Naive thymus-derived CD4-positive, alpha-beta T cell (primary cell): ENCODE measurements around the gene FAM13C. TPM values are rescaled to one million over a fixed set of nuclear protein-coding genes. Genes with fewer than 3 reads are reported as not detected.

Source experiments
- ATAC-seq: fragments of 150-1000 bp; cut with Tn5 transposase; 2 replicates; pipeline ENCODE4 v1.10.0; 2021; ENCODE audit warnings: mild to moderate bottlenecking, moderate library complexity
- CTCF ChIA-PET: fragments of 350-600 bp; sonication (Branson Sonifier 250); formaldehyde crosslinking; loops from one replicate; lab custom pipeline; 2021; ENCODE audit warnings: antibody characterized with exemption; lab: Charles Lee
- POLR2A ChIA-PET: fragments of 350-600 bp; sonication (Branson Sonifier 250); formaldehyde crosslinking; loops from one replicate; lab custom pipeline; 2021; ENCODE audit warnings: antibody characterized with exemption, inconsistent platforms; lab: Charles Lee
- DNase-seq, 9 donors: peaks; one replicate each; pipeline versions ENCODE4 v3.0.0 to v3.0.0-alpha.2; 2020 to 2022; ENCODE audit warnings: mixed read lengths in 1 of 9
- H3K27ac ChIP-seq: one replicate; pipeline ENCODE4 v1.7.0; 2013; ENCODE audit warnings: mild to moderate bottlenecking, low read depth, low read length, moderate library complexity
- H3K27me3 ChIP-seq, 2 donors: one replicate each; pipeline ENCODE4 v1.7.0; 2013; ENCODE audit warnings: low read length in 2 of 2, mild to moderate bottlenecking in 2 of 2, moderate library complexity in 2 of 2; ENCODE audit not compliant: control insufficient read depth in 2 of 2, insufficient read depth in 2 of 2
- H3K36me3 ChIP-seq, 3 experiments: 1 replicate in 2 of 3; 2 replicates in 1 of 3; pipeline ENCODE4 v1.7.0; 2013; ENCODE audit warnings: low read length in 3 of 3, mild to moderate bottlenecking in 3 of 3, moderate library complexity in 1 of 3; ENCODE audit not compliant: insufficient read depth in 3 of 3, control insufficient read depth in 2 of 3
- H3K4me1 ChIP-seq, 2 donors: one replicate each; pipeline ENCODE4 v1.7.0; 2013; ENCODE audit warnings: low read length in 2 of 2, mild to moderate bottlenecking in 2 of 2, moderate library complexity in 1 of 2; ENCODE audit not compliant: control insufficient read depth in 2 of 2, insufficient read depth in 2 of 2
- H3K4me3 ChIP-seq: 2 replicates; pipeline ENCODE4 v1.7.0; 2013; ENCODE audit warnings: mild to moderate bottlenecking, low read length
- H3K9me3 ChIP-seq, 3 experiments: 1 replicate in 2 of 3; 2 replicates in 1 of 3; pipeline ENCODE4 v1.7.0; 2013; ENCODE audit warnings: low read length in 3 of 3; ENCODE audit not compliant: control insufficient read depth in 2 of 3
- H3K27ac Mint-ChIP-seq, 9 donors: one replicate each; pipeline ENCODE4 v1.8.0; 2020 to 2022; ENCODE audit warnings: mixed read lengths in 9 of 9, mild to moderate bottlenecking in 8 of 9, moderate library complexity in 5 of 9, inconsistent platforms in 2 of 9
- H3K27me3 Mint-ChIP-seq, 5 donors: one replicate each; pipeline ENCODE4 v1.8.0; 2021 to 2022; ENCODE audit warnings: mixed read lengths in 5 of 5, mild to moderate bottlenecking in 1 of 5
- H3K36me3 Mint-ChIP-seq, 5 donors: one replicate each; pipeline ENCODE4 v1.8.0; 2020 to 2022; ENCODE audit warnings: mixed read lengths in 5 of 5, mild to moderate bottlenecking in 3 of 5, inconsistent platforms in 1 of 5
- H3K4me1 Mint-ChIP-seq, 7 donors: one replicate each; pipeline ENCODE4 v1.8.0; 2020 to 2022; ENCODE audit warnings: mixed read lengths in 7 of 7, mild to moderate bottlenecking in 3 of 7, inconsistent platforms in 1 of 7
- H3K4me3 Mint-ChIP-seq, 10 donors: one replicate each; pipeline ENCODE4 v1.8.0; 2020 to 2022; ENCODE audit warnings: mild to moderate bottlenecking in 10 of 10, mixed read lengths in 10 of 10, moderate library complexity in 6 of 10, inconsistent platforms in 2 of 10
- H3K9me3 Mint-ChIP-seq, 11 donors: one replicate each; pipeline ENCODE4 v1.8.0; 2020 to 2022; ENCODE audit warnings: mixed read lengths in 11 of 11, mild to moderate bottlenecking in 4 of 11, inconsistent platforms in 1 of 11, moderate library complexity in 1 of 11
- intact Hi-C, 2 donors: fragments of 100-400 bp; cut with micrococcal nuclease; formaldehyde crosslinking; loops; one replicate each; pipeline ENCODE4 v1.15.1; 2023
- polyA plus RNA-seq, 2 donors: library from polyadenylated mRNA; unstranded; fragments of 300-500 nt; fragmentation: Illumina TruSeq; gene quantifications; one replicate each; pipeline ENCODE4 v1.2.3, GENCODE V29; 2021
- total RNA-seq, 6 experiments: library from RNA in 5 of 6; stranded (reverse) in 5 of 6; gene quantifications; 1 replicate in 5 of 6; 2 replicates in 1 of 6; pipeline ENCODE4 v1.2.3 and lab custom pipeline; 2021 to 2026

FAM13C gene
- total and polyA plus RNA-seq, 7 experiments from 2014 or later, result not detected

DNA sequence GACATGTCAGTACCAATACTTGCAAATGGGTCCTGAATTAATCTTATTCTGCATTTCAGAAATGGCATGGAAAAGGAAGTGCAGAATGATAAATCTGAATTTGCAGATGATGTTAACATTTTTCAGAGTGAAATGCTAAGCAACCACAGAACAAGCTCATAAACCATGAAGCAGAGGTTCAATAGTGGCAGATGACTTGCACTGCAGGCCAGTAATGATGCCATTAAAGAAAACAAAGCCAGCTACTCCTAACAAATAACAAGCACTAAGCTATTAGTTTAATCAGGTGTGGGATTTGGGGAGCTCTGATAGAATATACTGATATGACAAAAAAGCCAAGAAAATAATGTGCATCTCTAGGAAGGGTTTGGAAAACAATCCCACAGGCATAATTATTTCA is 85.4 kb downstream of the FAM13C start:
- H3K27ac ChIP-seq, result no peak overlapping the region
- no peak overlapping the region for H3K4me3 ChIP-seq
- H3K36me3 Mint-ChIP-seq, result no peaks in the 10 kb centered on the region
- no peaks in the 10 kb centered on the region for H3K27me3 ChIP-seq
- H3K9me3 ChIP-seq, result no peaks in the 10 kb centered on the region
- no peak overlapping the region for H3K4me3 Mint-ChIP-seq
- no peaks in the 10 kb centered on the region for H3K4me1 Mint-ChIP-seq
- H3K27ac Mint-ChIP-seq, result no peak overlapping the region
- no peaks in the 10 kb centered on the region for H3K36me3 ChIP-seq
- POLR2A ChIA-PET, result no interaction called here
- intact Hi-C loops, result no loop called here
- H3K4me1 ChIP-seq, result no peaks in the 10 kb centered on the region
- DNase-seq (no peak), ATAC-seq (no peak)
- CTCF ChIA-PET, result no interaction called here
- peaks cover 0 to 3% (median 0%) of the 10 kb centered on the region in 11 donors for H3K9me3 Mint-ChIP-seq
- no peaks in the 10 kb centered on the region for H3K27me3 Mint-ChIP-seq

DNA sequence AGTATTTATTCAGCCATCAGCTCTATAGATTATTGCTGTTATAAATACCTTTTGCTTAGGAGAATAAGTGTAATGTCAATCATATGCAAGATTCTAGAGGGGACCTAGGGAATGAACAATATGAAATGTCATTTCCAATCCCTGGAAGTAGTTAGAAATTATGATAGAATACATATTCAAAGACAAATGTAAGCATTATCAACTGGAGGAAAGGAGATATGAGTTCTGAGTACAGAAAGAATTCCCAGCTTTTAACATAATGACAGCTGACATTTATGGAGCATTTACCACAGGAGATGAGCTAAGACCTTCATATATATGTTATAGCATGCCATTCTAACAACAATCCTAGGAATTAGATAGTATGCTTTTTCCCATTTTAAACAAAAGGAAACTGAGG is 86.2 kb downstream of the FAM13C start:
- Mint-ChIP-seq H3K36me3 (no peaks in the 10 kb centered on the region), H3K4me3 (no peak overlapping the region), H3K27me3 (no peaks in the 10 kb centered on the region), H3K4me1 (no peaks in the 10 kb centered on the region), H3K9me3 (peaks cover 0 to 3% (median 0%) of the 10 kb centered on the region in 11 donors), H3K27ac (no peak overlapping the region)
- Histone ChIP-seq H3K4me1 (no peaks in the 10 kb centered on the region), H3K4me3 (no peak overlapping the region), H3K9me3 (no peaks in the 10 kb centered on the region), H3K27me3 (no peaks in the 10 kb centered on the region), H3K36me3 (no peaks in the 10 kb centered on the region), H3K27ac (no peak overlapping the region)
- DNase-seq (no peak), ATAC-seq (no peak)
- CTCF ChIA-PET, result no interaction called here
- POLR2A ChIA-PET, result no interaction called here
- intact Hi-C loops, result no loop called here

DNA sequence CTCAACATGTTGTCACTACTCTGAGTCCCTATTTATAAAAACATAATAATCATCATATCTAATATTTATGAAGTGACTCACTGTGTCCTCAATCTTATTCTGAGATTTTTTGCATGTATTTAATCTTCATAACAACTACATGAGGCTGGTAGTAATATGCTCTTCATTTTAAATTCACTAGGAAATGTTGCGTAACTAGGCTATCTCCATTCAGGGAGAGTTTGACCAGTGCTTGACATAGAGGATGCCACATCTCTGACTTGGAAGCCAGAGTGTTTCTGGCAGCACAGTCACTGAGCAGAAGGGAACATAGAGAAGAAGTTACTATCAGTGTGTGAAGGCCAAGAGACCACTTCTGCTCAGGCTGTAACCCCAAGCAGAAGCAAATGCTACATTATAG is 88.9 kb downstream of the FAM13C start:
- POLR2A ChIA-PET, result no interaction called here
- CTCF ChIA-PET, result no interaction called here
- Histone ChIP-seq H3K4me3 (no peak overlapping the region), H3K36me3 (no peaks in the 10 kb centered on the region), H3K27ac (no peak overlapping the region), H3K4me1 (no peaks in the 10 kb centered on the region), H3K27me3 (no peaks in the 10 kb centered on the region), H3K9me3 (no peaks in the 10 kb centered on the region)
- Mint-ChIP-seq H3K4me1 (no peaks in the 10 kb centered on the region), H3K36me3 (no peaks in the 10 kb centered on the region), H3K27me3 (no peaks in the 10 kb centered on the region), H3K4me3 (no peak overlapping the region), H3K27ac (no peak overlapping the region), H3K9me3 (peaks cover 0 to 7% (median 5%) of the 10 kb centered on the region in 11 donors)
- no peak for DNase-seq
- no peak for ATAC-seq
- intact Hi-C loops, result no loop called here

DNA sequence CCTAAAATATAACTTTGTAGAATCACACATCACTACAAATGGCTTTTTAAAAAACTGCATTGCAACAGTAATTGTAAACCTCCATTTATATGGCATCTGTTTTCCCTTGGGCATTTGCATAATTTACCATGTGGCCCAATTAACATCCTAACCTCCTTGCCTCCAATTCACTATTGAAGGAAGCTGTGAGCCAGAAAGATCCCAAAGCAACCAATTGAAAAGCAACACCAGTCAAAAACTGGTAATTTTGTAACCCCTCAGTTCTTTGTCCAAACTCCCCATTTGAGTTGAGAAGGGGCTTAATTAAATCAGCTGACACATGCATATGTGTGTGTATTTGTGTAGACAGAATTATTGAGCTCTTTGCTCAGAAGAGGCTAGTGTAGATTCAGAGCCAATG is 90.3 kb downstream of the FAM13C start:
- ChIA-PET CTCF (no interaction called here), POLR2A (no interaction called here)
- H3K27ac ChIP-seq, result no peak overlapping the region
- no peak for DNase-seq
- Mint-ChIP-seq H3K27ac (no peak overlapping the region), H3K4me3 (no peak overlapping the region), H3K36me3 (no peaks in the 10 kb centered on the region), H3K9me3 (peaks cover 0 to 12% (median 5%) of the 10 kb centered on the region in 11 donors), H3K27me3 (no peaks in the 10 kb centered on the region), H3K4me1 (no peaks in the 10 kb centered on the region)
- no peak overlapping the region for H3K4me3 ChIP-seq
- H3K36me3 ChIP-seq, result no peaks in the 10 kb centered on the region
- no peaks in the 10 kb centered on the region for H3K9me3 ChIP-seq
- ATAC-seq, result no peak
- H3K27me3 ChIP-seq, result no peaks in the 10 kb centered on the region
- intact Hi-C loops, result no loop called here
- H3K4me1 ChIP-seq, result no peaks in the 10 kb centered on the region

DNA sequence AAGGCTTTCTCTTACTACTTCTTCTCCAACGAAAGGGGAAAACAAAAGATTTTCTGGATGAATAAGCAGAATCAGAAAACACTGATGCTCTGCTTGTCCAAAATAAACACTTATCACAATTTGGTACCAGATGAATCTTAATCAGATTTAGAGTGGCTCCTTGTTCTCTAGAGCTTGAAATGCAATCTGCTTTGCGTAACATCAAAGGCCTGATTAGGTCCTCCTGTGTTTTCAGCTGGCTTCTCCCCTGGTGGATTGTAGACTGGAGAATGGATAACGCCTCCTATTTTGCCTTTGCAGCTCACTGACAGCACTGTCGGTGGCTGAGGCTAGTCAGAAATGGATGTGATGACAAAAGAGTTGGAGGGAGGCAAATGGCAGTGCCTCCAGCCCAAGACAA is 91.2 kb downstream of the FAM13C start:
- CTCF ChIA-PET, result no interaction called here
- intact Hi-C loops, result no loop called here
- DNase-seq, result no peak
- H3K9me3 Mint-ChIP-seq, result peaks cover 0 to 14% (median 5%) of the 10 kb centered on the region in 11 donors
- H3K27ac Mint-ChIP-seq, result no peak overlapping the region
- POLR2A ChIA-PET, result no interaction called here
- no peaks in the 10 kb centered on the region for H3K4me1 Mint-ChIP-seq
- no peak overlapping the region for H3K27ac ChIP-seq
- H3K4me3 ChIP-seq, result no peak overlapping the region
- no peaks in the 10 kb centered on the region for H3K9me3 ChIP-seq
- H3K36me3 ChIP-seq, result no peaks in the 10 kb centered on the region
- no peaks in the 10 kb centered on the region for H3K27me3 ChIP-seq
- no peaks in the 10 kb centered on the region for H3K36me3 Mint-ChIP-seq
- no peak overlapping the region for H3K4me3 Mint-ChIP-seq
- ATAC-seq, result no peak
- no peaks in the 10 kb centered on the region for H3K4me1 ChIP-seq
- no peaks in the 10 kb centered on the region for H3K27me3 Mint-ChIP-seq

DNA sequence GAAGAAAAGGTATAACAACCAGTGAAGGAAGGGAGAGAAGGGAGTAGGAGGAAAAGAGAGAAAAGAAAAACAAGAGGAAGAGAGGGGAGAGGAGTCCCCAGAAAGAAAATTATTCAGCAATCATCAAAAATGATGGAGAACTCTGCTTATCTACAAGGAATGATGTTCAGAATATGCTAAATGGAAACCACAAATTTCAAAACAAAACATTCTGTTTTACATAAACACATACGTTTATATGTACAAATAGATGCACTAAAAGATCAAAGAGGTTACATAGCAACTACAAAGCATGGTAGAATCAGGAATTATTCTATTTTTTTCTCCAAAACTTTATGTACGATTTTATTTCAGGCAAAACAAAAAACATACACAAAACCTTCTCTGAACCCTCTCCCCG is 91.9 kb downstream of the FAM13C start:
- no peaks in the 10 kb centered on the region for H3K36me3 ChIP-seq
- ChIA-PET CTCF (no interaction called here), POLR2A (no interaction called here)
- no peaks in the 10 kb centered on the region for H3K27me3 ChIP-seq
- Mint-ChIP-seq H3K36me3 (no peaks in the 10 kb centered on the region), H3K27me3 (no peaks in the 10 kb centered on the region), H3K4me3 (no peak overlapping the region), H3K9me3 (peaks cover 0 to 17% (median 5%) of the 10 kb centered on the region in 11 donors), H3K4me1 (no peaks in the 10 kb centered on the region), H3K27ac (no peak overlapping the region)
- no peaks in the 10 kb centered on the region for H3K4me1 ChIP-seq
- no peak overlapping the region for H3K27ac ChIP-seq
- H3K4me3 ChIP-seq, result no peak overlapping the region
- intact Hi-C loops, result no loop called here
- no peaks in the 10 kb centered on the region for H3K9me3 ChIP-seq
- DNase-seq, result no peak
- ATAC-seq, result no peak

DNA sequence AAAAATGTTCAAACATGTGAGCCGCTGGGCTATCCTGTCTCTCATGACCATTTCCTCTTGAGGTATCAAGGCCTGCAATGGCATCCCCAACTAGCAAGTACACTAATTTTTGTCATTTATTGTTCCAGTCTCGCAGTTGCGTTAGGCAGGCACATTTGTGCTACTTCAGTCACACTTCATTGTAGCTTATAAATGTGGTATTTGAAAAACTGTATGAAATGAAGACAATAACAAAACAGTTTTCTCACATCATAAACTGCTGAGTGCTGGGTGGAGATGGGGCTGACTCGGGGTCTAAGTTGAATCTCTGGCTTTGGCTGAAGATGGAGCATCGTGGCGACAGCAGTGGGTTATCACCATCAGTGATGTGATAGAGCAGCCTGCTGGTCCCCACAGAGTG is 92.7 kb downstream of the FAM13C start:
- peaks cover 0 to 17% (median 5%) of the 10 kb centered on the region in 11 donors for H3K9me3 Mint-ChIP-seq
- intact Hi-C loops, result no loop called here
- DNase-seq, result no peak
- H3K4me3 ChIP-seq, result no peak overlapping the region
- no peaks in the 10 kb centered on the region for H3K36me3 ChIP-seq
- no peak overlapping the region for H3K27ac ChIP-seq
- H3K36me3 Mint-ChIP-seq, result no peaks in the 10 kb centered on the region
- no peaks in the 10 kb centered on the region for H3K4me1 ChIP-seq
- CTCF ChIA-PET, result no interaction called here
- no peaks in the 10 kb centered on the region for H3K9me3 ChIP-seq
- H3K27ac Mint-ChIP-seq, result no peak overlapping the region
- no peak for ATAC-seq
- no peaks in the 10 kb centered on the region for H3K27me3 ChIP-seq
- no peaks in the 10 kb centered on the region for H3K27me3 Mint-ChIP-seq
- no peak overlapping the region for H3K4me3 Mint-ChIP-seq
- H3K4me1 Mint-ChIP-seq, result no peaks in the 10 kb centered on the region
- POLR2A ChIA-PET, result no interaction called here
